SK-N-SH treated with all-trans-retinoic acid at 6 μM for 48 hours (cell line): ENCODE results near the gene DDX39A.

ENCODE experiments used
- ARNTL ChIP-seq: fragments of 450-650 bp; formaldehyde crosslinking; IDR thresholded peaks from 2 replicates; pipeline ENCODE4 v1.5.0; 2020; ENCODE audit warnings: low read depth, mild to moderate bottlenecking, moderate library complexity, borderline replicate concordance
- CSRNP3 ChIP-seq: fragments of 250-450 bp; sonication (Bioruptor Pico); IDR thresholded peaks from 2 replicates; pipeline ENCODE4 v1.5.1; 2021; ENCODE audit warnings: mild to moderate bottlenecking, moderate library complexity
- ESRRG ChIP-seq: fragments of 250-450 bp; sonication (Bioruptor Pico); IDR thresholded peaks from 2 replicates; pipeline ENCODE4 v1.6.1; 2021; ENCODE audit warnings: mild to moderate bottlenecking
- GLIS3 ChIP-seq: fragments of 250-450 bp; sonication (Bioruptor Pico); IDR thresholded peaks from 2 replicates; pipeline ENCODE4 v1.5.0; 2020; ENCODE audit warnings: mild to moderate bottlenecking, moderate library complexity
- ISL1 ChIP-seq: fragments of 250-450 bp; sonication (Bioruptor Pico); IDR thresholded peaks from 2 replicates; pipeline ENCODE4 v2.1.2; 2022; ENCODE audit warnings: mild to moderate bottlenecking, moderate library complexity
- PATZ1 ChIP-seq: fragments of 250-450 bp; sonication (Bioruptor Pico); IDR thresholded peaks from 2 replicates; pipeline ENCODE4 v1.8.0; 2020; ENCODE audit warnings: mild to moderate bottlenecking, moderate library complexity, borderline replicate concordance
- RARB ChIP-seq: fragments of 250-450 bp; sonication (Bioruptor Pico); IDR thresholded peaks from 2 replicates; pipeline ENCODE4 v1.8.0; 2021; ENCODE audit warnings: mild to moderate bottlenecking, moderate library complexity
- ZFP30 ChIP-seq: fragments of 450-650 bp; formaldehyde crosslinking; IDR thresholded peaks from 2 replicates; pipeline ENCODE4 v1.5.0; 2022; ENCODE audit warnings: mild to moderate bottlenecking, moderate library complexity

GRCh38 chr19:14369399-14370168 is 49.6 kb downstream of the DDX39A start:
- TF ChIP-seq PATZ1 (CRISPR knock-in tag) (no peak), ZFP30 (no peak), RARB (CRISPR knock-in tag) (no peak), ARNTL (CRISPR knock-in tag) (no peak), GLIS3 (CRISPR knock-in tag) (no peak), ISL1 (no peak), ESRRG (CRISPR knock-in tag) (no peak), CSRNP3 (CRISPR knock-in tag) (no peak)
